WTC11 (cell line): ENCODE data around the gene PLXDC1.

ENCODE experiments used
- SP1 ChIP-seq: sonication (generic); formaldehyde crosslinking; conservative IDR thresholded peaks from 2 replicates; pipeline ENCODE4 v1.8.1; 2022; ENCODE audit warnings: missing genetic modification reagents
- TF ChIP-seq, protein P1 (sequence below): sonication (generic); formaldehyde crosslinking; IDR thresholded peaks from 2 replicates; pipeline ENCODE4 v1.8.1; 2023; ENCODE audit warnings: mild to moderate bottlenecking, moderate library complexity, missing genetic modification reagents
- TF ChIP-seq, protein P2 (sequence below): fragments of 200-600 bp; IDR thresholded peaks from 2 replicates; pipeline ENCODE4 v1.8.0; 2022; ENCODE audit warnings: antibody characterized with exemption
- TF ChIP-seq, protein P3 (sequence below): sonication (generic); formaldehyde crosslinking; IDR thresholded peaks from 2 replicates; pipeline ENCODE4 v1.8.0; 2023; ENCODE audit warnings: missing genetic modification reagents, mild to moderate bottlenecking, borderline replicate concordance

DNA sequence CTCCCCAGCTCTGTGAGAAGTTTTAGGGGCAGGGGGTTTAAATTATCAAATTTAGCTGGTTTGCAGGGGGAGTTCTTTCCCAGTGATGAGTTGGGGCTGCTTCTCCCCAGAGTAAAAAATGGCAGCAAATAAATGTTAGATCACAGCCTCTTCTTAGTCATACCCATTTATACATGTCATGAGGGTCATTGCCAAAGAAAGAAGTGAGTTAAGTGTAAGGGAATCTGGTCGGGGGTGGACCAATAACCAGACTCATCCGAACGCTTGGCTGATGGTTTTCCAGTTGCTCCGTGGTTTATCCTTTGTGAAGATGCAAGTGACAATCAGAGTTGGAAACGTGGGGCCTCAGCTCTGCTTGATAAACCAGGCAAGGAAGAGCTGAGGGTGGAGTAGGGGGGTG lies 87.1 kb downstream of the PLXDC1 start:
- TF ChIP-seq, protein P1, sequence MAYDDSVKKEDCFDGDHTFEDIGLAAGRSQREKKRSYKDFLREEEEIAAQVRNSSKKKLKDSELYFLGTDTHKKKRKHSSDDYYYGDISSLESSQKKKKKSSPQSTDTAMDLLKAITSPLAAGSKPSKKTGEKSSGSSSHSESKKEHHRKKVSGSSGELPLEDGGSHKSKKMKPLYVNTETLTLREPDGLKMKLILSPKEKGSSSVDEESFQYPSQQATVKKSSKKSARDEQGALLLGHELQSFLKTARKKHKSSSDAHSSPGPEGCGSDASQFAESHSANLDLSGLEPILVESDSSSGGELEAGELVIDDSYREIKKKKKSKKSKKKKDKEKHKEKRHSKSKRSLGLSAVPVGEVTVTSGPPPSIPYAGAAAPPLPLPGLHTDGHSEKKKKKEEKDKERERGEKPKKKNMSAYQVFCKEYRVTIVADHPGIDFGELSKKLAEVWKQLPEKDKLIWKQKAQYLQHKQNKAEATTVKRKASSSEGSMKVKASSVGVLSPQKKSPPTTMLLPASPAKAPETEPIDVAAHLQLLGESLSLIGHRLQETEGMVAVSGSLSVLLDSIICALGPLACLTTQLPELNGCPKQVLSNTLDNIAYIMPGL = no peak
- TF ChIP-seq, protein P2, sequence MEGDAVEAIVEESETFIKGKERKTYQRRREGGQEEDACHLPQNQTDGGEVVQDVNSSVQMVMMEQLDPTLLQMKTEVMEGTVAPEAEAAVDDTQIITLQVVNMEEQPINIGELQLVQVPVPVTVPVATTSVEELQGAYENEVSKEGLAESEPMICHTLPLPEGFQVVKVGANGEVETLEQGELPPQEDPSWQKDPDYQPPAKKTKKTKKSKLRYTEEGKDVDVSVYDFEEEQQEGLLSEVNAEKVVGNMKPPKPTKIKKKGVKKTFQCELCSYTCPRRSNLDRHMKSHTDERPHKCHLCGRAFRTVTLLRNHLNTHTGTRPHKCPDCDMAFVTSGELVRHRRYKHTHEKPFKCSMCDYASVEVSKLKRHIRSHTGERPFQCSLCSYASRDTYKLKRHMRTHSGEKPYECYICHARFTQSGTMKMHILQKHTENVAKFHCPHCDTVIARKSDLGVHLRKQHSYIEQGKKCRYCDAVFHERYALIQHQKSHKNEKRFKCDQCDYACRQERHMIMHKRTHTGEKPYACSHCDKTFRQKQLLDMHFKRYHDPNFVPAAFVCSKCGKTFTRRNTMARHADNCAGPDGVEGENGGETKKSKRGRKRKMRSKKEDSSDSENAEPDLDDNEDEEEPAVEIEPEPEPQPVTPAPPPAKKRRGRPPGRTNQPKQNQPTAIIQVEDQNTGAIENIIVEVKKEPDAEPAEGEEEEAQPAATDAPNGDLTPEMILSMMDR = no peak
- TF ChIP-seq, protein P3, sequence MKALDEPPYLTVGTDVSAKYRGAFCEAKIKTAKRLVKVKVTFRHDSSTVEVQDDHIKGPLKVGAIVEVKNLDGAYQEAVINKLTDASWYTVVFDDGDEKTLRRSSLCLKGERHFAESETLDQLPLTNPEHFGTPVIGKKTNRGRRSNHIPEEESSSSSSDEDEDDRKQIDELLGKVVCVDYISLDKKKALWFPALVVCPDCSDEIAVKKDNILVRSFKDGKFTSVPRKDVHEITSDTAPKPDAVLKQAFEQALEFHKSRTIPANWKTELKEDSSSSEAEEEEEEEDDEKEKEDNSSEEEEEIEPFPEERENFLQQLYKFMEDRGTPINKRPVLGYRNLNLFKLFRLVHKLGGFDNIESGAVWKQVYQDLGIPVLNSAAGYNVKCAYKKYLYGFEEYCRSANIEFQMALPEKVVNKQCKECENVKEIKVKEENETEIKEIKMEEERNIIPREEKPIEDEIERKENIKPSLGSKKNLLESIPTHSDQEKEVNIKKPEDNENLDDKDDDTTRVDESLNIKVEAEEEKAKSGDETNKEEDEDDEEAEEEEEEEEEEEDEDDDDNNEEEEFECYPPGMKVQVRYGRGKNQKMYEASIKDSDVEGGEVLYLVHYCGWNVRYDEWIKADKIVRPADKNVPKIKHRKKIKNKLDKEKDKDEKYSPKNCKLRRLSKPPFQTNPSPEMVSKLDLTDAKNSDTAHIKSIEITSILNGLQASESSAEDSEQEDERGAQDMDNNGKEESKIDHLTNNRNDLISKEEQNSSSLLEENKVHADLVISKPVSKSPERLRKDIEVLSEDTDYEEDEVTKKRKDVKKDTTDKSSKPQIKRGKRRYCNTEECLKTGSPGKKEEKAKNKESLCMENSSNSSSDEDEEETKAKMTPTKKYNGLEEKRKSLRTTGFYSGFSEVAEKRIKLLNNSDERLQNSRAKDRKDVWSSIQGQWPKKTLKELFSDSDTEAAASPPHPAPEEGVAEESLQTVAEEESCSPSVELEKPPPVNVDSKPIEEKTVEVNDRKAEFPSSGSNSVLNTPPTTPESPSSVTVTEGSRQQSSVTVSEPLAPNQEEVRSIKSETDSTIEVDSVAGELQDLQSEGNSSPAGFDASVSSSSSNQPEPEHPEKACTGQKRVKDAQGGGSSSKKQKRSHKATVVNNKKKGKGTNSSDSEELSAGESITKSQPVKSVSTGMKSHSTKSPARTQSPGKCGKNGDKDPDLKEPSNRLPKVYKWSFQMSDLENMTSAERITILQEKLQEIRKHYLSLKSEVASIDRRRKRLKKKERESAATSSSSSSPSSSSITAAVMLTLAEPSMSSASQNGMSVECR (CRISPR knock-in tag) = no peak
- TF ChIP-seq SP1 (CRISPR knock-in tag) = no peak
